Epithelial cell of prostate (primary cell): ENCODE data around the gene PRKCH.
"Not testable (repeated sequence)": the region's sequence is repeated elsewhere in the genome, so short reads cannot be mapped to it uniquely, and the experiment has no call there.

Source experiments
- DNase-seq: peaks from one replicate; pipeline ENCODE4 v3.0.0-alpha.2; 2011; ENCODE audit warnings: low read depth, low spot score
- H3K27ac ChIP-seq: fragments of 450-650 bp; 2 replicates; pipeline ENCODE4 v1.5.1; 2017; ENCODE audit warnings: mild to moderate bottlenecking

The PRKCH gene

GRCh38 chr14:61386173-61386772 lies 64.9 kb downstream of the PRKCH start:
- no peak overlapping the region for H3K27ac ChIP-seq
- no peak for DNase-seq

GRCh38 chr14:61387076-61387475 lies 65.7 kb downstream of the PRKCH start:
- H3K27ac ChIP-seq, result peak overlapping the region; percentile 97
- no peak for DNase-seq

GRCh38 chr14:61388173-61388975 lies 67.0 kb downstream of the PRKCH start:
- peak overlapping the region; percentile 97 for H3K27ac ChIP-seq
- DNase-seq, result peak; percentile 93

GRCh38 chr14:61388976-61389576 lies 67.7 kb downstream of the PRKCH start:
- peak; percentile 20 for DNase-seq
- H3K27ac ChIP-seq, result peak overlapping the region; percentile 97

GRCh38 chr14:61391119-61391518 lies 69.7 kb downstream of the PRKCH start:
- H3K27ac ChIP-seq, result peak overlapping the region; percentile 97
- no peak for DNase-seq

- no peak for DNase-seq
- no peak overlapping the region for H3K27ac ChIP-seq
Observed at GRCh38 chr14:61392297-61392696, 70.9 kb downstream of the PRKCH start.

GRCh38 chr14:61394542-61394941 lies 73.2 kb downstream of the PRKCH start:
- no peak for DNase-seq
- H3K27ac ChIP-seq, result no peak overlapping the region

GRCh38 chr14:61395115-61395725 lies 73.8 kb downstream of the PRKCH start:
- H3K27ac ChIP-seq, result no peak overlapping the region
- no peak for DNase-seq

GRCh38 chr14:61396279-61396678 lies 74.9 kb downstream of the PRKCH start:
- no peak overlapping the region for H3K27ac ChIP-seq
- no peak for DNase-seq

GRCh38 chr14:61396694-61397093 lies 75.3 kb downstream of the PRKCH start:
- H3K27ac ChIP-seq, result no peak overlapping the region
- no peak for DNase-seq

GRCh38 chr14:61397615-61398014 lies 76.2 kb downstream of the PRKCH start:
- DNase-seq, result no peak
- H3K27ac ChIP-seq, result no peak overlapping the region

- H3K27ac ChIP-seq, result no peak overlapping the region
- no peak for DNase-seq
Observed at GRCh38 chr14:61398221-61398620, 76.8 kb downstream of the PRKCH start.

GRCh38 chr14:61399365-61399764 lies 78.0 kb downstream of the PRKCH start:
- no peak overlapping the region for H3K27ac ChIP-seq
- DNase-seq, result peak; percentile 18

- no peak for DNase-seq
- no peak overlapping the region for H3K27ac ChIP-seq
Observed at GRCh38 chr14:61401461-61401860, 80.1 kb downstream of the PRKCH start.

GRCh38 chr14:61403411-61403810 lies 82.0 kb downstream of the PRKCH start:
- no peak for DNase-seq
- no peak overlapping the region for H3K27ac ChIP-seq

- DNase-seq, result no peak
- no peak overlapping the region for H3K27ac ChIP-seq
Observed at GRCh38 chr14:61404637-61405036, 83.3 kb downstream of the PRKCH start.

- no peak for DNase-seq
- no peak overlapping the region for H3K27ac ChIP-seq
Observed at GRCh38 chr14:61406198-61406597, 84.8 kb downstream of the PRKCH start.

- no peak for DNase-seq
- no peak overlapping the region for H3K27ac ChIP-seq
Observed at GRCh38 chr14:61406675-61407074, 85.3 kb downstream of the PRKCH start.

GRCh38 chr14:61408498-61408897 lies 87.1 kb downstream of the PRKCH start:
- no peak overlapping the region for H3K27ac ChIP-seq
- no peak for DNase-seq

GRCh38 chr14:61409782-61410181 lies 88.4 kb downstream of the PRKCH start:
- H3K27ac ChIP-seq, result no peak overlapping the region
- DNase-seq, result no peak

- DNase-seq, H3K27ac ChIP-seq: not testable (repeated sequence)
Observed at GRCh38 chr14:61415934-61416333, 94.6 kb downstream of the PRKCH start.
